Kidney (tissue), 14 donors: Measurements from ENCODE around the gene IQCK. TPM values are rescaled to one million over a fixed set of nuclear protein-coding genes. Genes with fewer than 3 reads are reported as not detected.

Experiments
- DNase-seq, 5 donors: peaks; one replicate each; pipeline ENCODE4 v3.0.0-alpha.2; 2013 to 2020
- FAIRE-seq: peaks from 2 replicates; lab custom pipeline; 2012; peaks lifted over from hg19 to GRCh38; lab: Jason Lieb, UNC
- H3K27ac ChIP-seq, 2 donors: one replicate each; pipeline ENCODE4 v1.7.0; 2013; ENCODE audit warnings: low read depth in 2 of 2, low read length in 2 of 2, inconsistent platforms in 1 of 2
- H3K27me3 ChIP-seq: one replicate; pipeline ENCODE4 v1.7.1; 2013; ENCODE audit warnings: low read length, inconsistent platforms; ENCODE audit not compliant: control insufficient read depth, insufficient read depth
- H3K36me3 ChIP-seq, 3 donors: one replicate each; pipeline versions ENCODE4 v1.7.0 to v1.7.1; 2013; ENCODE audit warnings: low read length in 3 of 3, control low read depth in 1 of 3, inconsistent platforms in 1 of 3; ENCODE audit not compliant: insufficient read depth in 3 of 3, control insufficient read depth in 2 of 3
- H3K4me1 ChIP-seq, 3 donors: one replicate each; pipeline versions ENCODE4 v1.7.0 to v1.7.1; 2013; ENCODE audit warnings: low read length in 3 of 3, inconsistent platforms in 1 of 3, low read depth in 1 of 3; ENCODE audit not compliant: control insufficient read depth in 2 of 3, insufficient read depth in 2 of 3
- H3K4me3 ChIP-seq, 3 donors: one replicate each; pipeline versions ENCODE4 v1.7.0 to v1.8.1; 2013; ENCODE audit warnings: low read length in 3 of 3, control low read depth in 1 of 3, inconsistent platforms in 1 of 3
- H3K9ac ChIP-seq, 3 donors: one replicate each; pipeline versions ENCODE4 v1.7.0 to v1.7.1; 2013; ENCODE audit warnings: low read length in 3 of 3, control low read depth in 1 of 3, inconsistent platforms in 1 of 3
- H3K9me3 ChIP-seq, 3 donors: one replicate each; pipeline versions ENCODE4 v1.7.0 to v1.7.1; 2013; ENCODE audit warnings: low read length in 3 of 3, control low read depth in 1 of 3, inconsistent platforms in 1 of 3; ENCODE audit not compliant: control insufficient read depth in 2 of 3, insufficient read depth in 1 of 3
- intact Hi-C: fragments of 100-400 bp; cut with DNase I; formaldehyde crosslinking; loops from one replicate; pipeline ENCODE4 v1.11.1; 2022
- polyA plus RNA-seq: library from polyadenylated mRNA; stranded (reverse); fragments of 350-450 nt; fragmentation: Illumina TruSeq; extraction: RNeasy Lipid Tissue Mini Kit (QIAGEN cat#74804); gene quantifications from one replicate; pipeline ENCODE4 v1.2.3, GENCODE V29; 2014; ENCODE audit warnings: low read depth, low replicate concordance; ENCODE audit not compliant: insufficient read depth
- total RNA-seq: library from RNA; stranded (reverse); fragmentation: NEBNext Ultra II Directional; extraction: Animal tissue kit (Norgen Biotek cat#: 25700); gene quantifications from one replicate; pipeline ENCODE4 v1.2.1, GENCODE V29; 2021
- TF ChIP-seq, protein P1 (sequence below): IDR thresholded peaks from 3 replicates; pipeline ENCODE4 v1.5.1; 2012; ENCODE audit warnings: mild to moderate bottlenecking, moderate library complexity, borderline replicate concordance; ENCODE audit not compliant: insufficient read depth; ENCODE audit errors: extremely low read depth
- donor health status: control.
- donor health status: control.
- donor health status: control.
- donor health status: control.
- donor health status: control.
- donor health status: DM: yes; HTN: yes; CAD: no.
- donor health status: Normal renal cell carcinoma (clear cell type).

Gene IQCK
- total and polyA plus RNA-seq, 2 donors from 2014 or later: 35.4 to 38.1 TPM

DNA sequence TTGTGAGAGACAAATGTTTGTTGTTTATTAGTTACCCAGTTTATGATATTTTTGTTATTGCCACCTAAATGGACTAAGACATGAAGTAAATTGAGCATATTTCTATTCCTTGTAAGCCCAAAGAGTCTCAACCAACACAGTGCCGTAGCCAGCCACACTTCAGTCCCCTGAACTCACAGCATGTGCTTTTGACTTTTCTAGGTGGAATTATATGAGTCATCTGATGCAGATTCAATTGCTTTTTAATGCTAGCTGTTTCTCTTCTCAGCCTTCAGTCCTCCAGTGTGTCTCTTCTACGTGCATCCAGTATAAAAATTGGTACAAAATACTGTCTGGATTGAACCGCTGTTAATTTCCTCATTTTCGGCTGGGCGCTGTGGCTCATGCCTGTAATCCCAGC lies 39.0 kb downstream of the IQCK start:
- intact Hi-C loops: no loop called here
- H3K4me3 ChIP-seq: no peak overlapping the region
- H3K9me3 ChIP-seq: no peaks in the 10 kb centered on the region
- H3K27me3 ChIP-seq: no peaks in the 10 kb centered on the region
- no peak for FAIRE-seq
- no peak for DNase-seq
- H3K27ac ChIP-seq: no peak overlapping the region
- no peak overlapping the region for H3K9ac ChIP-seq
- no peaks in the 10 kb centered on the region for H3K36me3 ChIP-seq
- TF ChIP-seq, protein P1, sequence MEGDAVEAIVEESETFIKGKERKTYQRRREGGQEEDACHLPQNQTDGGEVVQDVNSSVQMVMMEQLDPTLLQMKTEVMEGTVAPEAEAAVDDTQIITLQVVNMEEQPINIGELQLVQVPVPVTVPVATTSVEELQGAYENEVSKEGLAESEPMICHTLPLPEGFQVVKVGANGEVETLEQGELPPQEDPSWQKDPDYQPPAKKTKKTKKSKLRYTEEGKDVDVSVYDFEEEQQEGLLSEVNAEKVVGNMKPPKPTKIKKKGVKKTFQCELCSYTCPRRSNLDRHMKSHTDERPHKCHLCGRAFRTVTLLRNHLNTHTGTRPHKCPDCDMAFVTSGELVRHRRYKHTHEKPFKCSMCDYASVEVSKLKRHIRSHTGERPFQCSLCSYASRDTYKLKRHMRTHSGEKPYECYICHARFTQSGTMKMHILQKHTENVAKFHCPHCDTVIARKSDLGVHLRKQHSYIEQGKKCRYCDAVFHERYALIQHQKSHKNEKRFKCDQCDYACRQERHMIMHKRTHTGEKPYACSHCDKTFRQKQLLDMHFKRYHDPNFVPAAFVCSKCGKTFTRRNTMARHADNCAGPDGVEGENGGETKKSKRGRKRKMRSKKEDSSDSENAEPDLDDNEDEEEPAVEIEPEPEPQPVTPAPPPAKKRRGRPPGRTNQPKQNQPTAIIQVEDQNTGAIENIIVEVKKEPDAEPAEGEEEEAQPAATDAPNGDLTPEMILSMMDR: no peak
- H3K4me1 ChIP-seq: peaks cover 4 to 11% (median 5%) of the 10 kb centered on the region in 3 donors

DNA sequence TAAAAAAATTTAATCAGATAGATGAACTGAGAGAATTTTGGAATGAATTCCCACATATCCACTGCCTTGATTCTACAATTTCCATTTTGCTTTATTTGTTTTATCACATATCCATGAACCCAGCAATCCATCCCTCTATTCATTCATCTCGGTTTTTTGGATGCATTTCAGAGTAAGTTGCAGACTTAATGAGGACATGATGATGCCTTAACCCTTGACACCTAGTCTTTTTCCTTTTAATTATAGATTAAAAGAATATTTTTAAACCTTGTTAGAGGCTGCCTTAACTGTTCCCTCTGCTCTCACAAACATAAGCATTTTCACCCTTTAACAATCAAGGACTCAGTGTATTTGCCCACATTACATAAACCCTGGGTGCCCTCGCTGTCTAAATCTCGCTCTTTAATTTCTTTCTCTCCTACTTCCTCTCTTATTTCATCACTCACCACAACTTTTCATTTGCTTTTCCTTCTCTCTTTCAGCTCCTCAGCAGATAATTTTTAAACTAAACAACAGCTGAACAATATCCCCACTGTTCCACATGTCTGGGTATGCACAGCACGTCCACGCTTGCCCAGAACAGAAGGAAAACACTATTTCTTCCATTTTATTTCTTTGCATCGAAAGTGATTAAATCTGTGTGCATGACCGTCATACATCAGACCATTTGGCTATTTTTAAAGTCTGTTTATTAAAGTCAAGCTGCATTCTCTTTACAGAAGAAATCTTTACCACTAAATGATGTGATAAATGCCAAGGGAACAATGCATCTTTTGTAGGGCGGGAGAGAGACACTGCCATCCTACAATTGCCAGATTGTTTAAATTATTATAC lies 39.9 kb downstream of the IQCK start:
- peaks cover 0 to 11% (median 0%) of the 10 kb centered on the region in 3 donors for H3K4me1 ChIP-seq
- TF ChIP-seq, protein P1: no peak
- no peaks in the 10 kb centered on the region for H3K27me3 ChIP-seq
- intact Hi-C loops: no loop called here
- no peaks in the 10 kb centered on the region for H3K36me3 ChIP-seq
- H3K4me3 ChIP-seq: peak overlapping the region in 1 of 3 donors; percentile 12
- no peak for FAIRE-seq
- no peak overlapping the region for H3K9ac ChIP-seq
- H3K9me3 ChIP-seq: no peaks in the 10 kb centered on the region
- DNase-seq: peak in 2 of 5 donors; percentile 35 to 67
- no peak overlapping the region for H3K27ac ChIP-seq

DNA sequence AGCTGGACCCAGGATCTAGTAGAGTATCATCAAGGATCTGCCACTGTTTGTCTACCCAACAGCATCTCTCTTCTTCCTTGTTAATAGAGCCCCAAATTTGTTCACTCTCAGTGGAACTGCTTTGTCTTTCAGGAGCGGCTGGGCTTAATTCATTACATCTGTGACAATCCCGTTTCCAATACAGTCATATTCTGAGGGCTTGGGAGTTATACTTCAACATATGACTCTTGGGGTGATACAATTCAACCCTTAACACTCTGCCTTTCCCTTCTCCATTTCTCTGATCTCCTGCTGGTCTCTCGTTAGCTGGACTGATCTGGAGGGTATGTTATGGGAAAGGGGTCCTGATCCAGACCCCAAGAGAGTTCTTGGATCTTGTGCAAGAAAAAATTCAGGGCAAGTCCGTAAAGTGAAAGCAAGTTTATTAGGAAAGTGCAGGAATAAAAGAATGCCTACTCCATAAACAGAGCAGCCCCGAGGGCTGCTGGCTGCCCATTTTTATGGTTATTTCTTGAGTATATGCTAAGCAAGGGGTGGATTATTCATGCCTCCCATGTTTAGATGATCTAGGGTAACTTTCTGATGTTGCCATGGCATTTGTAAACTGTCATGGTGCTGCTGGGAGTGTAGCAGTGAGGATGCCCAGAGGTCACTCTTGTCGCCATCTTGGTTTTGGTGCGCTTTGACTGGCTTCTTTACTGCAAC lies 42.4 kb downstream of the IQCK start:
- Histone ChIP-seq H3K27me3 (no peaks in the 10 kb centered on the region), H3K4me1 (peaks cover 0 to under 1% (median 0%) of the 10 kb centered on the region in 3 donors), H3K9ac (no peak overlapping the region), H3K36me3 (no peaks in the 10 kb centered on the region), H3K4me3 (no peak overlapping the region), H3K9me3 (no peaks in the 10 kb centered on the region), H3K27ac (no peak overlapping the region)
- intact Hi-C loops: no loop called here
- TF ChIP-seq, protein P1: no peak
- DNase-seq (no peak), FAIRE-seq (no peak)
